H1 (cell line): ENCODE measurements around the gene MOB3B.

ENCODE experiments used
- CBX8 ChIP-seq: fragments of 300-800, 300-1000 bp; sonication (generic); IDR thresholded peaks from 2 replicates; pipeline ENCODE4 v1.7.1; 2016; ENCODE audit warnings: low read depth, low read length, borderline replicate concordance
- CHD2 ChIP-seq: IDR thresholded peaks from 2 replicates; pipeline ENCODE4 v1.6.1; 2012; ENCODE audit warnings: low read length, improper control_type of control experiment
- CREB1 ChIP-seq: IDR thresholded peaks from 2 replicates; pipeline ENCODE4 v1.6.1; 2012; ENCODE audit warnings: inconsistent platforms
- CTCF ChIP-seq, 3 experiments: IDR thresholded peaks; 1 replicate in 2 of 3; 2 replicates in 1 of 3; pipeline versions ENCODE4 v1.5.1 to v1.6.1; 2011; ENCODE audit warnings: low read length in 3 of 3, mild to moderate bottlenecking in 3 of 3, inconsistent platforms in 2 of 3, low read depth in 1 of 3, moderate library complexity in 1 of 3; ENCODE audit not compliant: insufficient read depth in 1 of 3; ENCODE audit errors: control extremely low read depth in 1 of 3
- FOSL1 ChIP-seq: IDR thresholded peaks from 2 replicates; pipeline ENCODE4 v1.6.1; 2011; ENCODE audit warnings: mild to moderate bottlenecking, low read depth, low read length, moderate library complexity; ENCODE audit not compliant: insufficient read depth
- GABPA ChIP-seq: IDR thresholded peaks from 2 replicates; pipeline ENCODE4 v1.6.1; 2011; ENCODE audit warnings: mild to moderate bottlenecking, low read length, moderate library complexity, borderline replicate concordance; ENCODE audit not compliant: insufficient read depth
- HDAC2 ChIP-seq, 2 experiments: fragments of 300-600 bp in 1 of 2; sonication (generic) in 1 of 2; IDR thresholded peaks; 2 replicates each; pipeline ENCODE4 v1.6.1; 2011 to 2012; ENCODE audit warnings: low read depth in 2 of 2, low read length in 2 of 2, mild to moderate bottlenecking in 2 of 2, moderate library complexity in 2 of 2, borderline replicate concordance in 1 of 2, inconsistent platforms in 1 of 2
- MAX ChIP-seq: IDR thresholded peaks from 2 replicates; pipeline ENCODE4 v1.6.1; 2012; ENCODE audit warnings: inconsistent platforms
- PHF8 ChIP-seq: fragments of 200-600 bp; sonication (generic); conservative IDR thresholded peaks from 2 replicates; pipeline ENCODE4 v1.7.1; 2012; ENCODE audit warnings: low read depth, mild to moderate bottlenecking, inconsistent platforms, low read length, moderate library complexity
- POLR2A ChIP-seq, 2 experiments: IDR thresholded peaks; 1 replicate in 1 of 2; 2 replicates in 1 of 2; pipeline ENCODE4 v1.6.1; 2011; ENCODE audit warnings: low read depth in 2 of 2, low read length in 2 of 2, mild to moderate bottlenecking in 2 of 2; ENCODE audit errors: control extremely low read depth in 1 of 2
- POLR2AphosphoS5 ChIP-seq: IDR thresholded peaks from 2 replicates; pipeline ENCODE4 v1.6.1; 2011; ENCODE audit warnings: low read depth, low read length
- SIN3A ChIP-seq, 2 experiments: IDR thresholded peaks in 1 of 2; conservative IDR thresholded peaks in 1 of 2; 2 replicates each; pipeline ENCODE4 v1.6.1; 2011 to 2012; ENCODE audit warnings: low read length in 2 of 2, improper control_type of control experiment in 1 of 2, low read depth in 1 of 2, mild to moderate bottlenecking in 1 of 2
- USF2 ChIP-seq: IDR thresholded peaks from 2 replicates; pipeline ENCODE4 v1.6.1; 2011; ENCODE audit warnings: low read length, improper control_type of control experiment

GRCh38 chr9:27339661-27340284, 189.8 kb downstream of the MOB3B start:
- no peak for TF ChIP-seq CTCF (IDR thresholded peaks at IDR 0.05; ENCODE audit: control extremely low read depth in 1 of 3, insufficient read depth in 1 of 3, low read depth in 1 of 3, low read length in 3 of 3)
- no peak for TF ChIP-seq FOSL1
- no peak for TF ChIP-seq CBX8
- TF ChIP-seq CREB1: no peak
- TF ChIP-seq HDAC2 (IDR thresholded peaks at IDR 0.05; ENCODE audit: borderline replicate concordance in 1 of 2, low read depth in 2 of 2, low read length in 2 of 2): no peak
- TF ChIP-seq GABPA: no peak
- no peak for TF ChIP-seq MAX
- no peak for TF ChIP-seq SIN3A (conservative IDR thresholded peaks at IDR 0.05 in 1 of 2, IDR thresholded peaks at IDR 0.05 in 1 of 2; ENCODE audit: low read depth in 1 of 2, low read length in 2 of 2)
- TF ChIP-seq POLR2A (IDR thresholded peaks at IDR 0.05; ENCODE audit: control extremely low read depth in 1 of 2, low read depth in 2 of 2, low read length in 2 of 2): no peak
- TF ChIP-seq POLR2AphosphoS5: no peak
- no peak for TF ChIP-seq PHF8
- TF ChIP-seq CHD2: no peak
- TF ChIP-seq USF2: no peak
